H7 (cell line): Measurements from ENCODE around the gene RPS6KA1. TPM values are rescaled to one million over a fixed set of nuclear protein-coding genes. Genes with fewer than 3 reads are reported as not detected.
"Not testable (repeated sequence)": the region's sequence is repeated elsewhere in the genome, so short reads cannot be mapped to it uniquely, and the experiment has no call there.

ENCODE experiments used
- DNase-seq: peaks from one replicate; pipeline ENCODE4 v3.0.0; 2012
- H3K27me3 ChIP-seq: 2 replicates; pipeline ENCODE4 v1.6.0; 2011; ENCODE audit warnings: mild to moderate bottlenecking, low read length; ENCODE audit not compliant: control insufficient read depth, insufficient read depth
- H3K36me3 ChIP-seq: replicated peaks from 2 replicates; pipeline ENCODE4 v1.5.1; 2011; ENCODE audit warnings: low read length; ENCODE audit not compliant: control insufficient read depth, insufficient read depth
- H3K4me3 ChIP-seq: 2 replicates; pipeline ENCODE4 v1.5.1; 2011; ENCODE audit warnings: low read depth, mild to moderate bottlenecking, control low read depth, low read length, moderate library complexity; ENCODE audit not compliant: insufficient read depth
- total RNA-seq: library from RNA; depleted of rRNA; stranded (reverse); fragments of >200 nt; shearing (Covaris generic); gene quantifications from 2 replicates; pipeline ENCODE4 v1.2.3, GENCODE V29; 2014

Gene RPS6KA1
- total RNA-seq, 1 experiment from 2014 or later = 121 TPM

- Histone ChIP-seq H3K36me3 (no peaks in the 10 kb centered on the region), H3K4me3 (no peak overlapping the region), H3K27me3 (no peaks in the 10 kb centered on the region)
- DNase-seq = no peak
Measured at GRCh38 chr1:26581287-26581651, 51.7 kb downstream of the RPS6KA1 start.

- DNase-seq = no peak
- H3K27me3 ChIP-seq = no peaks in the 10 kb centered on the region
- no peaks in the 10 kb centered on the region for H3K36me3 ChIP-seq
- H3K4me3 ChIP-seq = no peak overlapping the region
Measured at GRCh38 chr1:26582053-26582835, 52.7 kb downstream of the RPS6KA1 start.

GRCh38 chr1:26582836-26583460 is 53.4 kb downstream of the RPS6KA1 start:
- DNase-seq = no peak
- no peaks in the 10 kb centered on the region for H3K36me3 ChIP-seq
- H3K4me3 ChIP-seq = no peak overlapping the region
- H3K27me3 ChIP-seq = no peaks in the 10 kb centered on the region

- peak; percentile 81 for DNase-seq
- Histone ChIP-seq H3K4me3 (no peak overlapping the region), H3K36me3 (no peaks in the 10 kb centered on the region), H3K27me3 (no peaks in the 10 kb centered on the region)
Measured at GRCh38 chr1:26583646-26584485, 54.3 kb downstream of the RPS6KA1 start.

GRCh38 chr1:26584588-26584987 is 55.0 kb downstream of the RPS6KA1 start:
- H3K36me3 ChIP-seq, H3K27me3 ChIP-seq, DNase-seq, H3K4me3 ChIP-seq: not testable (repeated sequence)

GRCh38 chr1:26585471-26585870 is 55.9 kb downstream of the RPS6KA1 start:
- H3K4me3 ChIP-seq = no peak overlapping the region
- no peaks in the 10 kb centered on the region for H3K36me3 ChIP-seq
- no peaks in the 10 kb centered on the region for H3K27me3 ChIP-seq
- no peak for DNase-seq

- H3K27me3 ChIP-seq = no peaks in the 10 kb centered on the region
- H3K36me3 ChIP-seq = no peaks in the 10 kb centered on the region
- no peak for DNase-seq
- H3K4me3 ChIP-seq = no peak overlapping the region
Measured at GRCh38 chr1:26593385-26593784, 63.8 kb downstream of the RPS6KA1 start.

- H3K36me3 ChIP-seq, DNase-seq, H3K27me3 ChIP-seq, H3K4me3 ChIP-seq: not testable (repeated sequence)
Measured at GRCh38 chr1:26594593-26594992, 65.0 kb downstream of the RPS6KA1 start.

GRCh38 chr1:26597629-26598039 is 68.1 kb downstream of the RPS6KA1 start:
- Histone ChIP-seq H3K4me3 (no peak overlapping the region), H3K36me3 (no peaks in the 10 kb centered on the region), H3K27me3 (no peaks in the 10 kb centered on the region)
- peak; percentile 71 for DNase-seq

- Histone ChIP-seq H3K27me3 (no peaks in the 10 kb centered on the region; the same call in 1 of the 2 replicates), H3K36me3 (no peaks in the 10 kb centered on the region), H3K4me3 (no peak overlapping the region)
- DNase-seq = no peak
Measured at GRCh38 chr1:26598890-26599289, 69.3 kb downstream of the RPS6KA1 start.

GRCh38 chr1:26602378-26602959 is 72.9 kb downstream of the RPS6KA1 start:
- peak; percentile 56 for DNase-seq
- Histone ChIP-seq H3K4me3 (no peak overlapping the region), H3K27me3 (no peaks in the 10 kb centered on the region; the same call in 1 of the 2 replicates), H3K36me3 (no peaks in the 10 kb centered on the region)

GRCh38 chr1:26603856-26604255 is 74.3 kb downstream of the RPS6KA1 start:
- no peak for DNase-seq
- Histone ChIP-seq H3K27me3 (no peaks in the 10 kb centered on the region; the same call in 1 of the 2 replicates), H3K36me3 (no peaks in the 10 kb centered on the region), H3K4me3 (no peak overlapping the region)

- Histone ChIP-seq H3K4me3 (no peak overlapping the region), H3K36me3 (no peaks in the 10 kb centered on the region), H3K27me3 (no peaks in the 10 kb centered on the region; the same call in 1 of the 2 replicates)
- no peak for DNase-seq
Measured at GRCh38 chr1:26607186-26607585, 77.6 kb downstream of the RPS6KA1 start.

GRCh38 chr1:26608895-26609294 is 79.3 kb downstream of the RPS6KA1 start:
- H3K4me3 ChIP-seq = no peak overlapping the region
- no peaks in the 10 kb centered on the region for H3K27me3 ChIP-seq
- DNase-seq = no peak
- H3K36me3 ChIP-seq = no peaks in the 10 kb centered on the region
